HG03139 (cell line): Measurements from ENCODE around the gene ISG20L2.

Source experiments
- ATAC-seq: cut with Tn5 transposase; IDR thresholded peaks from one replicate; pipeline ENCODE4 v1.9.1; 2021; ENCODE audit not compliant: unreplicated experiment

Gene ISG20L2

GRCh38 chr1:156691191-156691590 is 37.4 kb downstream of the ISG20L2 start:
- ATAC-seq, result no peak

GRCh38 chr1:156690675-156691036 is 37.9 kb downstream of the ISG20L2 start:
- ATAC-seq, result no peak

- no peak for ATAC-seq
These were observed 38.5 kb downstream of the ISG20L2 start for GRCh38 chr1:156689953-156690674.

GRCh38 chr1:156689035-156689952 is 39.3 kb downstream of the ISG20L2 start:
- ATAC-seq, result no peak

- no peak for ATAC-seq
These were observed 44.3 kb downstream of the ISG20L2 start for GRCh38 chr1:156684227-156684782.

- no peak for ATAC-seq
These were observed 46.2 kb downstream of the ISG20L2 start for GRCh38 chr1:156682166-156682890.

GRCh38 chr1:156681196-156681960 is 47.2 kb downstream of the ISG20L2 start:
- no peak for ATAC-seq

- no peak for ATAC-seq
These were observed 48.5 kb downstream of the ISG20L2 start for GRCh38 chr1:156680056-156680455.

- no peak for ATAC-seq
These were observed 50.7 kb downstream of the ISG20L2 start for GRCh38 chr1:156677616-156678596.

GRCh38 chr1:156676820-156677615 is 51.5 kb downstream of the ISG20L2 start, which contains the start of gene NES:
Gene NES, minus strand, starts transcription at chr1:156677407. Its CDS starts 143 bp downstream, at chr1:156677264.
- ATAC-seq, result no peak

GRCh38 chr1:156676114-156676819 is 52.3 kb downstream of the ISG20L2 start:
- no peak for ATAC-seq

- no peak for ATAC-seq
These were observed 53.1 kb downstream of the ISG20L2 start for GRCh38 chr1:156675210-156676113.

GRCh38 chr1:156673387-156674121 is 55.0 kb downstream of the ISG20L2 start:
- no peak for ATAC-seq
